Right hindlimb (tissue), 1 donor: ENCODE data around the gene PPP4R3B.

ENCODE experiments used
- DNase-seq: peaks from one replicate; pipeline ENCODE4 v3.0.0-alpha.2; 2018

Gene PPP4R3B

GRCh38 chr2:55502590-55503141 lies 114.8 kb downstream of the PPP4R3B start:
- no peak for DNase-seq

DNA sequence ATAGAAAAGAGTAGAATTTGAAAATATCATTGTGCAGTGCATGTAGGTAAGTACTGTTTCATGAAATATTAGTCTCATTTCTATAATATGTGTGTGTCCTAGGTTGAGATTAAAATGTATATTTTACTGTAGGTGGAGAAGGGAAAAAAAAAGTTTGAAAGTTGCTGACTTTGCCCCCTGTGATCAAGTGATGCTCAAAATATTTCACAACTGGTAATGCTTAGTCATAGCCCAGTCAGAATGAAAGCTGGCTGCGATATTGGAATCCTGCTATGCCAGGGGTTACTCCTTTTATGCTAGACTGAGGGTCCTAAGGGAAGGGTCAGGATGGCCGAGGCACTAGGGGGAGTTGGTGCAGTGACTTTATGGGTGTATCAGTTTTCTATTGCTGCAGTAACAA lies 117.4 kb downstream of the PPP4R3B start:
- DNase-seq, result no peak

DNA sequence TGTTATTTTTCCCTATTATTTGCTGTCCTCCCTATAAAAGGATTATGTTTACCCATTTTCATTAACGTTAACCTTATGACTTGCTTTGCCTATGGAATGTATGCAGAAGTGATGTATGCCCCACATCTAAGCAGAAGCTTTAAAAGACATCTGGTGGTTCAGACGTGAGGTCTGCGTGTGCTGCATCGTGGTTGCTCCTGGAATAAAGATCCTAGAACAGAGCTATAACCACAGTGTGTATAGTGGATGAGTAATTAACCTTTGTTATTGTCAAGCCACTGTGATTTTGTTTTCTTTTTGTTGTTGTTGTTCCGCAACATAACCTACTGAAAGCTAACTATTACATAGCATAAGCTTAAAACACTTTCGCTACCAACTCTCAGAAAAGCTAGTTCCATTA lies 118.8 kb downstream of the PPP4R3B start:
- no peak for DNase-seq
